ENCODE measurements around the gene TBC1D1.

Gene TBC1D1

DNA sequence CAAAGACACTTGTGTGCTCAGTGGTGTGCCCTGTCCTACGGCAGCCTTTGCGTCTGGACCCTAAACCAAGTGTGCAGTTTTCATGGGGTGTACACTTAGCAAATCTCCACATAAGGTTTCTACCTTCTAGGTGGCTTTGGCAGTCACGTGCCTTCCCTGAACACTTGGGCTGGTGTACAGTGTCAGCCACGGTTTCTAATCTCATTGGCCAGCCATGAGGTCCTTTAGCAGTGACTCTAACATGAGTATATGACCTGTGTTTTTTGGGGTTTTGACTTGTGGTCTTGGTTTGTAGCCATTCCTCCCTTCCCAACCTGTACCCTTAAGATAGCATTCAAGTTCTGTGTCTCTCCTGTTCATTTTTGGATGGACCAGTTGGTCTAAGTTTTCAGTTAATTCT, 145.7 kb downstream of the TBC1D1 start:
- no peak overlapping the region for H3K4me3 ChIP-seq (ENCODE audit: low read length)
- no peak for DNase-seq (ENCODE audit: low read depth)
- TF ChIP-seq, protein P1, sequence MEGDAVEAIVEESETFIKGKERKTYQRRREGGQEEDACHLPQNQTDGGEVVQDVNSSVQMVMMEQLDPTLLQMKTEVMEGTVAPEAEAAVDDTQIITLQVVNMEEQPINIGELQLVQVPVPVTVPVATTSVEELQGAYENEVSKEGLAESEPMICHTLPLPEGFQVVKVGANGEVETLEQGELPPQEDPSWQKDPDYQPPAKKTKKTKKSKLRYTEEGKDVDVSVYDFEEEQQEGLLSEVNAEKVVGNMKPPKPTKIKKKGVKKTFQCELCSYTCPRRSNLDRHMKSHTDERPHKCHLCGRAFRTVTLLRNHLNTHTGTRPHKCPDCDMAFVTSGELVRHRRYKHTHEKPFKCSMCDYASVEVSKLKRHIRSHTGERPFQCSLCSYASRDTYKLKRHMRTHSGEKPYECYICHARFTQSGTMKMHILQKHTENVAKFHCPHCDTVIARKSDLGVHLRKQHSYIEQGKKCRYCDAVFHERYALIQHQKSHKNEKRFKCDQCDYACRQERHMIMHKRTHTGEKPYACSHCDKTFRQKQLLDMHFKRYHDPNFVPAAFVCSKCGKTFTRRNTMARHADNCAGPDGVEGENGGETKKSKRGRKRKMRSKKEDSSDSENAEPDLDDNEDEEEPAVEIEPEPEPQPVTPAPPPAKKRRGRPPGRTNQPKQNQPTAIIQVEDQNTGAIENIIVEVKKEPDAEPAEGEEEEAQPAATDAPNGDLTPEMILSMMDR (IDR thresholded peaks at IDR 0.05; ENCODE audit: insufficient read depth, low read depth, low read length, missing control alignments): no peak

DNA sequence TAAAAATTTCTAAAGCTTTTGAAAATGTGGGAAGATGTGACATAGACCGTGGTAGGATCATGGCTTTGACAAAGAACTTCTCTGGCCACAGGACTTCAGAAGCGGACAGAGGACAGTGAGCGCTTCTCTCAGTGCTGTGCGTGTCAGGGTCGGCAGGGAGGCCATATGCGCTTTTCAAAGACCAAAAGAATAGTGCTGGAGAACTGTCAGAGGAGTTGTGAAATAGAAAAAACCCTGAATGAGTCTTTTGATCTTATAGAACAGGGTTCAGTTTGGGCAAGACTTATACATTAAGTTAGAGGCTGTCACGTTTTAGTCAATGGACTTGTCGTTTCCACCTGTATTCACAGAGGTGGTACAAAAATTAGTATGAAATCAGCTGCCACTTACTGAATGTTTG, 146.7 kb downstream of the TBC1D1 start:
- no peak overlapping the region for H3K4me3 ChIP-seq (ENCODE audit: low read length)
- DNase-seq (ENCODE audit: low read depth): no peak
- TF ChIP-seq, protein P1 (IDR thresholded peaks at IDR 0.05; ENCODE audit: insufficient read depth, low read depth, low read length, missing control alignments): no peak

DNA sequence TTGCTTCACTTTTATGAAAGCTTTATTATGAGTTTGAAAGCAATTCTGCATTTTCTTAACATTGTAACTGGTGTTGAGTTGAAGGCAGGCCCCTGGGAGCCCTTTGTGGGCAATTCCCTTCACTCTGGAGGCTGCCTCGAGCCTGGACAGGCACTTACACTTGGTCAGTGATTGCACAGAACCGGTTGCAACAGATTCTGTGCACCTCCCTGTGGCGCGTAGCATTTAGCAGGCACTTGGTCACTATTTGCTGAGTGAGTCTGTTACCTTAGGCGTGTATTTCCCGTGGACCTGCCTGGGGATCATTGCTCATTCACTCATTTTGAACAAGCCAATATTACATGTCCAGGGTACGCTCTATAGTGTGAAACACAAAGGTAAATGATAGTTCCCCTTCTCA, 149.7 kb downstream of the TBC1D1 start:
- TF ChIP-seq, protein P1 (IDR thresholded peaks at IDR 0.05; ENCODE audit: insufficient read depth, low read depth, low read length, missing control alignments): peak; percentile 17
- no peak overlapping the region for H3K4me3 ChIP-seq (ENCODE audit: low read length)
- DNase-seq (ENCODE audit: low read depth): peak; percentile 86

DNA sequence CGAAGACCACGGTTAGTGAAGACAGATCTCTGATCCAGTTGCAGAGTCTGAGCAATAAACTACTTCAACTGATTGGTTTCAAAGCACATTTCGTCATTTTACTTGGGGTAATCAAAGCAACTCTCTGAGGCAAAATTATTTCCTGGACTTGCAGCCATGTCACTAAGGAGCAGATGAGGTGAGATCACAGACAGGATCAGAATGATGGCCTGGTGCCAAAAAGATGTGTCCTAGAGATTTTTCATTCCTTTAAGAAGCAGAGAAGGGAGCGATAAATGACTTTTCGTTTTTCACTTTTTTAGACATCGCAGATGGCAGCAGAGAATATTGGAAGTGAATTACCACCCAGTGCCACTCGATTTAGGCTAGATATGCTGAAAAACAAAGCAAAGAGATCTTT, 153.2 kb downstream of the TBC1D1 start:
- DNase-seq (ENCODE audit: low read depth): no peak
- TF ChIP-seq, protein P1 (IDR thresholded peaks at IDR 0.05; ENCODE audit: insufficient read depth, low read depth, low read length, missing control alignments): no peak
- no peak overlapping the region for H3K4me3 ChIP-seq (ENCODE audit: low read length)

DNA sequence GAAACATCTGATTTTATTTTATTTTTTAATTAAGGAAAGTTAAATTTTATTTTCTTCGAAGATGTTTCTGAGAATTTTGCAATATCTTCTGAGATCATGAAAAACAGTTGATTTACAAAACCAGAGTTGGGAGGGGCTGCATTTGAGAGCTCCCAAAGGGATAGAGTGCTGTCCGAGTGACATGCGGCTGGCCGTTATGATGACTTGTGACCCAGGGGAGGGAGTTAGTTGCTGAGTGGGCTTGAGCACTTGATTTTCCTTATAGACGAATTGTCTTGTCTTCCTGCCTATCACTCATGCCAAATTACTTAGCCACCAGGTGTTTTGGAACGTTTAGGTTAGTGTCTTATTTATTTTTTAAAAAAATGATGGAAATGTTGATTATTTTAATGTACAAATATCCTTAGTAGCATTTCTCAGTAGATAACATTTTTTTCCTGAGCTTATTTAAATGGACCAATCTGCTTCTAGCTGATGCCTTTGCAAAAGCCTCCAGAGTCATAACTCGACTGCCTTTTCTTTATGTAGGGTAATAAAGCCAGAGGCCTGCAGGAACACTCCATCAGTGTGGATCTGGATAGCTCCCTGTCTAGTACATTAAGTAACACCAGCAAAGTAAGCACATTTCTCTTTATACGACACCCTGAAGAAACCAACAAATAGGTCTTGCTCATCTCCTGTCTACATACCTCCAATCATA, 154.6 kb downstream of the TBC1D1 start:
- H3K4me3 ChIP-seq (ENCODE audit: low read length): no peak overlapping the region
- no peak for DNase-seq (ENCODE audit: low read depth)
- TF ChIP-seq, protein P1 (IDR thresholded peaks at IDR 0.05; ENCODE audit: insufficient read depth, low read depth, low read length, missing control alignments): no peak

DNA sequence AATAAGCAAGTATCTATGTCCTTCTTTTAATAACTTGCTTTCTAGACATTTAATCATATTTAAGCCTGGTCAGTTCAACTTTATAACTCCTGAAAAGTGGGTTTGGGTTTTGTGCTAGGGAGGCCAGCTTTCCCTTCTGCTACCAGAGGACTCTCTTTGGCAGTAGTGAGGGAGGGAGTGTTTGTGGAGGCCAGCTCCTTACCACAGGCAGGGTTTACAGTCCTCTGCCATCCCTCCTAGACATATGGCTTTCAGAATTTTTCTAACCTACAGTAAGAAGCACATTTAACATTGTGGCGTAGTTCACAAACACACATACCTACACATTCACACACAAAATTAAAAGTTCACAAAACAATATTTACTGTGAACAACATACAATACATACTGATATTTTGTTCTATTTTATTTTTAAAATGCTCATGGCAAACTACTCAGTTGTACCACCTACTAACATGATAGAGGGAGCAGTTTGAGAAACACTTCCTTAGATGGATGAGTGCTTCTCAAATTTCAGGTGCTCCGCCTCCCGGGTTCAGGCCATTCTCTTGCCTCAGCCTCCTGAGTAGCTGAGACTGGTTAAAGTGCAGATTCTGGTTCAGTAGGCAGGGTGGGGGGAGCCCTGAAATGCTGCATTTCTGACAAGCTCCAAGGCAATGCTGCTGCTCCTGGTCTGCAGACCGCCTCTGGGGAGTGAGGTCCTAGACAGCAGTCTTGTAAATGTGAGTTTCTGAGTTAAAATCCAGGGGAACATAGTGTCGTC, 156.0 kb downstream of the TBC1D1 start:
- H3K4me3 ChIP-seq (ENCODE audit: low read length): no peak overlapping the region
- TF ChIP-seq, protein P1 (IDR thresholded peaks at IDR 0.05; ENCODE audit: insufficient read depth, low read depth, low read length, missing control alignments): no peak
- DNase-seq (ENCODE audit: low read depth): peak; percentile 20
